GM19452 (cell line): ENCODE data around the gene SLC43A2.
A peak's percentile ranks its signal among the peaks of the same experiment; 100 is the strongest.

ENCODE experiments used
- ATAC-seq: cut with Tn5 transposase; IDR thresholded peaks from one replicate; pipeline ENCODE4 v1.9.1; 2021; ENCODE audit not compliant: unreplicated experiment

SLC43A2 gene

GRCh38 chr17:1644493-1645206 is 16.0 kb upstream of the SLC43A2 start:
- ATAC-seq, result no peak

- no peak for ATAC-seq
Measured at GRCh38 chr17:1643999-1644492, 15.4 kb upstream of the SLC43A2 start.

- ATAC-seq, result no peak
Measured at GRCh38 chr17:1643293-1643998, 14.8 kb upstream of the SLC43A2 start.

GRCh38 chr17:1641065-1641403 is 12.4 kb upstream of the SLC43A2 start:
- no peak for ATAC-seq

GRCh38 chr17:1640329-1641064 is 11.9 kb upstream of the SLC43A2 start:
- ATAC-seq, result no peak

- no peak for ATAC-seq
Measured at GRCh38 chr17:1639549-1640180, 11.0 kb upstream of the SLC43A2 start.

- no peak for ATAC-seq
Measured at GRCh38 chr17:1638624-1639300, 10.1 kb upstream of the SLC43A2 start.

- no peak for ATAC-seq
Measured at GRCh38 chr17:1638171-1638590, 9.5 kb upstream of the SLC43A2 start.

GRCh38 chr17:1636732-1637285 is 8.2 kb upstream of the SLC43A2 start:
- no peak for ATAC-seq

- no peak for ATAC-seq
Measured at GRCh38 chr17:1635675-1636465, 7.2 kb upstream of the SLC43A2 start.

GRCh38 chr17:1634841-1635650 is 6.4 kb upstream of the SLC43A2 start:
- no peak for ATAC-seq

GRCh38 chr17:1630662-1631061 is 2.0 kb upstream of the SLC43A2 start:
- no peak for ATAC-seq

- ATAC-seq, result no peak
Measured at GRCh38 chr17:1629504-1630310, 1.1 kb upstream of the SLC43A2 start.

- ATAC-seq, result peak; percentile 51
Measured at GRCh38 chr17:1628856-1629503, 346 bp upstream of the SLC43A2 start.

- ATAC-seq, result peak; percentile 10
Measured at GRCh38 chr17:1627182-1627981, 1.3 kb downstream of the SLC43A2 start.

GRCh38 chr17:1626333-1626732 is 2.3 kb downstream of the SLC43A2 start:
- no peak for ATAC-seq

GRCh38 chr17:1625581-1625980 is 3.1 kb downstream of the SLC43A2 start:
- no peak for ATAC-seq
